Upper lobe of left lung (tissue), 4 donors: ENCODE measurements around the gene STAC.

ENCODE experiments used
- CTCF ChIP-seq, 6 experiments: fragments of 450-650 bp in 4 of 6; fragments of 200-600 bp in 2 of 6; sonication (generic) in 2 of 6; IDR thresholded peaks; one replicate each; pipeline ENCODE4 v1.5.1; 2016 to 2019; ENCODE audit warnings: antibody characterized with exemption in 6 of 6
- EP300 ChIP-seq, 4 donors: sonication (generic); formaldehyde crosslinking; IDR thresholded peaks; one replicate each; pipeline ENCODE4 v1.5.1; 2017; ENCODE audit warnings: antibody characterized with exemption in 4 of 4, control low read depth in 2 of 4
- POLR2A ChIP-seq, 4 donors: fragments of 450-650 bp; IDR thresholded peaks; one replicate each; pipeline ENCODE4 v1.5.1; 2016 to 2017; ENCODE audit warnings: antibody characterized with exemption in 4 of 4, mild to moderate bottlenecking in 2 of 4
- POLR2AphosphoS5 ChIP-seq, 2 donors: sonication (generic); formaldehyde crosslinking; IDR thresholded peaks; one replicate each; pipeline ENCODE4 v1.5.1; 2017; ENCODE audit warnings: antibody characterized with exemption in 2 of 2

GRCh38 chr3:36456784-36457183, 76.5 kb downstream of the STAC start:
- TF ChIP-seq CTCF (IDR thresholded peaks at IDR 0.05) (no peak), EP300 (IDR thresholded peaks at IDR 0.05) (no peak), POLR2A (IDR thresholded peaks at IDR 0.05) (no peak), POLR2AphosphoS5 (IDR thresholded peaks at IDR 0.05) (no peak)
